Neural progenitor cell (in vitro differentiated cells): ENCODE measurements around the gene GRIP1.

Experiments used
- EZH2 ChIP-seq: fragments of 200-600 bp; sonication (generic); IDR thresholded peaks from 2 replicates; pipeline ENCODE4 v1.6.1; 2017; ENCODE audit warnings: antibody characterized with exemption, mild to moderate bottlenecking, moderate library complexity
- TF ChIP-seq, protein P1 (sequence below): fragments of 200-600 bp; sonication (generic); IDR thresholded peaks from 2 replicates; pipeline ENCODE4 v1.5.1; 2017; ENCODE audit warnings: antibody characterized with exemption, mild to moderate bottlenecking

DNA sequence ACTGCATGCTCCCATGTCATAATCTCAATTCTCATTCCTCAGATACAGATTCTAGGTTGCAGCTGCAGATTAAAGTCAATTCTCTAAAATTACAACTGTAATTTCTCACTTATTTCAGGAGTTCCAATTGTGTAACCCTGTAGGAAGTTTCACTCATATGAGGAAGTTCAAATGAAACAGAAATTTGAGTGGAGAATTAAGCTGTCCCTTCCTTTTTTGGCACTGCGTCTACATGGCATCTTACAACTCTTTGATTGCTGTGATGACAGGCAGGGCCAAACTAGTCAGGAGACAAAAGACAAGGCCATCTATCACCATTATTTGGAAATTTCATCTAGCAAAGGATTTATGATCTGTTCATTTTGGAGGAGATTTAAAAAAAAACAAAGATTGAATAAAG, 13.3 kb upstream of the GRIP1 start:
- TF ChIP-seq, protein P1, sequence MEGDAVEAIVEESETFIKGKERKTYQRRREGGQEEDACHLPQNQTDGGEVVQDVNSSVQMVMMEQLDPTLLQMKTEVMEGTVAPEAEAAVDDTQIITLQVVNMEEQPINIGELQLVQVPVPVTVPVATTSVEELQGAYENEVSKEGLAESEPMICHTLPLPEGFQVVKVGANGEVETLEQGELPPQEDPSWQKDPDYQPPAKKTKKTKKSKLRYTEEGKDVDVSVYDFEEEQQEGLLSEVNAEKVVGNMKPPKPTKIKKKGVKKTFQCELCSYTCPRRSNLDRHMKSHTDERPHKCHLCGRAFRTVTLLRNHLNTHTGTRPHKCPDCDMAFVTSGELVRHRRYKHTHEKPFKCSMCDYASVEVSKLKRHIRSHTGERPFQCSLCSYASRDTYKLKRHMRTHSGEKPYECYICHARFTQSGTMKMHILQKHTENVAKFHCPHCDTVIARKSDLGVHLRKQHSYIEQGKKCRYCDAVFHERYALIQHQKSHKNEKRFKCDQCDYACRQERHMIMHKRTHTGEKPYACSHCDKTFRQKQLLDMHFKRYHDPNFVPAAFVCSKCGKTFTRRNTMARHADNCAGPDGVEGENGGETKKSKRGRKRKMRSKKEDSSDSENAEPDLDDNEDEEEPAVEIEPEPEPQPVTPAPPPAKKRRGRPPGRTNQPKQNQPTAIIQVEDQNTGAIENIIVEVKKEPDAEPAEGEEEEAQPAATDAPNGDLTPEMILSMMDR: no peak
- no peak for TF ChIP-seq EZH2
